ENCODE results near the gene HPX. TPM values are rescaled to one million over a fixed set of nuclear protein-coding genes. Genes with fewer than 3 reads are reported as not detected.

HPX gene
- total RNA-seq, 1 donor from 2014 or later: 1.7 TPM

DNA sequence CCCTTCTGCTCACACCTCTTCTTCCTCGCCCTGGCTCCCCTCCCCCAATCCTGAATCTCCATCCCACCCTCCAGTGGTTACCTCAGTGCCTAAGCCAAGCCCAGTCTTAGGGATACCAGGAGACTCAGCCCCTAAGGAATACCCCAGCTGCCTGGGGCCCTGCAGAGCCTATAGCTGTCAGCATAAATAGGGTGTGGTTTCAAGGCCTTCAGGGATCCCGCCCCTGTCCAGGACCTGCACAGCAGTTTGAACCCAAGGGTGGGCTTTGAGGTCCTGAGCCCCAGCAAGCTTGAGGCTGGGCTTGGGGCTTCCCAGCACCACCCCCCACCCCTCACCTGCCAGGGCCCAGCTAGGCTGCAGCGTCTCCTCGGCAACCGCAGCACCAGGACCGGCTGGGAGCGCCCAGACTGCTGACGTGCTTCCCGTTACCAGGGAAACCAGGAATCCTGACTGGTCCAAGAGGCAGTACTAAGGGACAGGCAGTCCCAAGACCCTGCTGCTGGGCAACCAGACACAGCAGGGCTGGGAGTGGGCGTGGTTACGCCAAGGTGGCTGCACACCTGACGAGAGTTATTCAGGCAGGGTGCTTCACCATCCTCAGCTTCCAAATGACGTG is 35.6 kb downstream of the HPX start:
- no peaks in the 10 kb centered on the region for H3K79me2 ChIP-seq (ENCODE audit: insufficient read depth, low read length)
- peaks cover 32% of the 10 kb centered on the region for H4K20me1 ChIP-seq (ENCODE audit: insufficient read depth, low read length)
- H3K9me3 ChIP-seq (ENCODE audit: insufficient read depth, low read depth, low read length): no peaks in the 10 kb centered on the region
- FAIRE-seq (no peak), DNase-seq (ENCODE audit: low read depth) (peak; percentile 25)
- H3K27ac ChIP-seq (ENCODE audit: low read depth, low read length): no peak overlapping the region
- peaks cover 15% of the 10 kb centered on the region for H3K4me1 Mint-ChIP-seq (ENCODE audit: low read depth, unreplicated experiment)
- H3K4me1 ChIP-seq (ENCODE audit: insufficient read depth, low read length): peaks cover 15% of the 10 kb centered on the region
- no peak overlapping the region for H3K4me3 Mint-ChIP-seq (ENCODE audit: unreplicated experiment)
- no peak overlapping the region for H3K27ac Mint-ChIP-seq (ENCODE audit: unreplicated experiment)
- H3K9me3 Mint-ChIP-seq (ENCODE audit: unreplicated experiment): no peaks in the 10 kb centered on the region
- H3K4me2 ChIP-seq (ENCODE audit: low read length): no peak overlapping the region
- H2AFZ ChIP-seq (ENCODE audit: low read depth, low read length): no peak overlapping the region
- no peak for TF ChIP-seq EZH2 (IDR thresholded peaks at IDR 0.05; ENCODE audit: insufficient read depth, low read length)
- TF ChIP-seq, protein P1, sequence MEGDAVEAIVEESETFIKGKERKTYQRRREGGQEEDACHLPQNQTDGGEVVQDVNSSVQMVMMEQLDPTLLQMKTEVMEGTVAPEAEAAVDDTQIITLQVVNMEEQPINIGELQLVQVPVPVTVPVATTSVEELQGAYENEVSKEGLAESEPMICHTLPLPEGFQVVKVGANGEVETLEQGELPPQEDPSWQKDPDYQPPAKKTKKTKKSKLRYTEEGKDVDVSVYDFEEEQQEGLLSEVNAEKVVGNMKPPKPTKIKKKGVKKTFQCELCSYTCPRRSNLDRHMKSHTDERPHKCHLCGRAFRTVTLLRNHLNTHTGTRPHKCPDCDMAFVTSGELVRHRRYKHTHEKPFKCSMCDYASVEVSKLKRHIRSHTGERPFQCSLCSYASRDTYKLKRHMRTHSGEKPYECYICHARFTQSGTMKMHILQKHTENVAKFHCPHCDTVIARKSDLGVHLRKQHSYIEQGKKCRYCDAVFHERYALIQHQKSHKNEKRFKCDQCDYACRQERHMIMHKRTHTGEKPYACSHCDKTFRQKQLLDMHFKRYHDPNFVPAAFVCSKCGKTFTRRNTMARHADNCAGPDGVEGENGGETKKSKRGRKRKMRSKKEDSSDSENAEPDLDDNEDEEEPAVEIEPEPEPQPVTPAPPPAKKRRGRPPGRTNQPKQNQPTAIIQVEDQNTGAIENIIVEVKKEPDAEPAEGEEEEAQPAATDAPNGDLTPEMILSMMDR (IDR thresholded peaks at IDR 0.05; ENCODE audit: insufficient read depth, low read depth, low read length): no peak
- H3K27me3 Mint-ChIP-seq (ENCODE audit: low read depth, unreplicated experiment): peaks cover 3% of the 10 kb centered on the region
- no peaks in the 10 kb centered on the region for H3K36me3 ChIP-seq (ENCODE audit: insufficient read depth, low read length)
- no peak overlapping the region for H3K9ac ChIP-seq (ENCODE audit: low read length)
- peaks cover 16% of the 10 kb centered on the region for H3K36me3 Mint-ChIP-seq (ENCODE audit: low read depth, unreplicated experiment)
- no peaks in the 10 kb centered on the region for H3K27me3 ChIP-seq (ENCODE audit: insufficient read depth, low read length)
- no peak overlapping the region for H3K4me3 ChIP-seq (ENCODE audit: insufficient read depth, low read depth, low read length)

GRCh38 chr11:6404342-6405051 is 36.3 kb downstream of the HPX start:
- Histone ChIP-seq H2AFZ (ENCODE audit: low read depth, low read length) (no peak overlapping the region), H3K9ac (ENCODE audit: low read length) (no peak overlapping the region), H4K20me1 (ENCODE audit: insufficient read depth, low read length) (peaks cover 32% of the 10 kb centered on the region), H3K4me3 (ENCODE audit: insufficient read depth, low read depth, low read length) (no peak overlapping the region), H3K79me2 (ENCODE audit: insufficient read depth, low read length) (no peaks in the 10 kb centered on the region), H3K4me1 (ENCODE audit: insufficient read depth, low read length) (peaks cover 15% of the 10 kb centered on the region), H3K4me2 (ENCODE audit: low read length) (peak overlapping the region; percentile 5), H3K36me3 (ENCODE audit: insufficient read depth, low read length) (no peaks in the 10 kb centered on the region), H3K27me3 (ENCODE audit: insufficient read depth, low read length) (no peaks in the 10 kb centered on the region), H3K27ac (ENCODE audit: low read depth, low read length) (no peak overlapping the region), H3K9me3 (ENCODE audit: insufficient read depth, low read depth, low read length) (no peaks in the 10 kb centered on the region)
- H3K27me3 Mint-ChIP-seq (ENCODE audit: low read depth, unreplicated experiment): peaks cover 3% of the 10 kb centered on the region
- H3K4me1 Mint-ChIP-seq (ENCODE audit: low read depth, unreplicated experiment): peaks cover 15% of the 10 kb centered on the region
- TF ChIP-seq, protein P1 (IDR thresholded peaks at IDR 0.05; ENCODE audit: insufficient read depth, low read depth, low read length): no peak
- no peak for TF ChIP-seq EZH2 (IDR thresholded peaks at IDR 0.05; ENCODE audit: insufficient read depth, low read length)
- peaks cover 15% of the 10 kb centered on the region for H3K36me3 Mint-ChIP-seq (ENCODE audit: low read depth, unreplicated experiment)
- H3K27ac Mint-ChIP-seq (ENCODE audit: unreplicated experiment): no peak overlapping the region
- FAIRE-seq (no peak), DNase-seq (ENCODE audit: low read depth) (peak; percentile 23)
- H3K4me3 Mint-ChIP-seq (ENCODE audit: unreplicated experiment): no peak overlapping the region
- no peaks in the 10 kb centered on the region for H3K9me3 Mint-ChIP-seq (ENCODE audit: unreplicated experiment)

- Mint-ChIP-seq H3K4me1 (ENCODE audit: low read depth, unreplicated experiment) (peaks cover 15% of the 10 kb centered on the region), H3K9me3 (ENCODE audit: unreplicated experiment) (no peaks in the 10 kb centered on the region), H3K4me3 (ENCODE audit: unreplicated experiment) (no peak overlapping the region), H3K27me3 (ENCODE audit: low read depth, unreplicated experiment) (peaks cover 3% of the 10 kb centered on the region), H3K36me3 (ENCODE audit: low read depth, unreplicated experiment) (peaks cover 21% of the 10 kb centered on the region), H3K27ac (ENCODE audit: unreplicated experiment) (no peak overlapping the region)
- Histone ChIP-seq H3K27ac (ENCODE audit: low read depth, low read length) (no peak overlapping the region), H4K20me1 (ENCODE audit: insufficient read depth, low read length) (peaks cover 32% of the 10 kb centered on the region), H3K4me2 (ENCODE audit: low read length) (no peak overlapping the region), H3K36me3 (ENCODE audit: insufficient read depth, low read length) (no peaks in the 10 kb centered on the region), H3K27me3 (ENCODE audit: insufficient read depth, low read length) (no peaks in the 10 kb centered on the region), H3K4me3 (ENCODE audit: insufficient read depth, low read depth, low read length) (no peak overlapping the region), H3K9me3 (ENCODE audit: insufficient read depth, low read depth, low read length) (no peaks in the 10 kb centered on the region), H2AFZ (ENCODE audit: low read depth, low read length) (no peak overlapping the region), H3K79me2 (ENCODE audit: insufficient read depth, low read length) (no peaks in the 10 kb centered on the region), H3K9ac (ENCODE audit: low read length) (no peak overlapping the region), H3K4me1 (ENCODE audit: insufficient read depth, low read length) (peaks cover 15% of the 10 kb centered on the region)
- DNase-seq (ENCODE audit: low read depth): no peak
- no peak for FAIRE-seq
- TF ChIP-seq EZH2 (IDR thresholded peaks at IDR 0.05; ENCODE audit: insufficient read depth, low read length): no peak
- TF ChIP-seq, protein P1 (IDR thresholded peaks at IDR 0.05; ENCODE audit: insufficient read depth, low read depth, low read length): no peak
Measured at GRCh38 chr11:6403539-6403938, 37.2 kb downstream of the HPX start.

Measured in astrocyte (in vitro differentiated cells and primary cell).